A673 (cell line): ENCODE results near the gene ACADVL.

Experiments used
- CTCF ChIP-seq: fragments of 300-800, 200-600 bp; sonication (generic); conservative IDR thresholded peaks from 2 replicates; pipeline ENCODE4 v1.5.1; 2017; ENCODE audit warnings: low read depth, mild to moderate bottlenecking, antibody characterized with exemption, low read length, moderate library complexity, mixed read lengths
- EZH2 ChIP-seq: fragments of 200-600 bp; sonication (generic); IDR thresholded peaks from 2 replicates; pipeline ENCODE4 v1.6.1; 2017; ENCODE audit warnings: borderline replicate concordance, low read depth, mild to moderate bottlenecking, mixed read lengths, antibody characterized with exemption, low read length; ENCODE audit not compliant: poor library complexity, severe bottlenecking

GRCh38 chr17:7192271-7192937 lies 27.3 kb upstream of the ACADVL start:
- no peak for TF ChIP-seq CTCF
- TF ChIP-seq EZH2: no peak
